22Rv1 (cell line): ENCODE data around the gene DSC1.
"Not testable (repeated sequence)": the region's sequence is repeated elsewhere in the genome, so short reads cannot be mapped to it uniquely, and the experiment has no call there.

Experiments
- H3K27ac ChIP-seq: fragments of 450-650 bp; 2 replicates; pipeline ENCODE4 v1.5.1; 2017
- CTCF ChIP-seq: fragments of 450-650 bp; IDR thresholded peaks from 2 replicates; pipeline ENCODE4 v1.5.1; 2017; ENCODE audit warnings: mild to moderate bottlenecking
- ZFX ChIP-seq: fragments of 450-650 bp; IDR thresholded peaks from 2 replicates; pipeline ENCODE4 v1.6.1; 2017; ENCODE audit warnings: antibody characterized with exemption, borderline replicate concordance

DSC1 gene

DNA sequence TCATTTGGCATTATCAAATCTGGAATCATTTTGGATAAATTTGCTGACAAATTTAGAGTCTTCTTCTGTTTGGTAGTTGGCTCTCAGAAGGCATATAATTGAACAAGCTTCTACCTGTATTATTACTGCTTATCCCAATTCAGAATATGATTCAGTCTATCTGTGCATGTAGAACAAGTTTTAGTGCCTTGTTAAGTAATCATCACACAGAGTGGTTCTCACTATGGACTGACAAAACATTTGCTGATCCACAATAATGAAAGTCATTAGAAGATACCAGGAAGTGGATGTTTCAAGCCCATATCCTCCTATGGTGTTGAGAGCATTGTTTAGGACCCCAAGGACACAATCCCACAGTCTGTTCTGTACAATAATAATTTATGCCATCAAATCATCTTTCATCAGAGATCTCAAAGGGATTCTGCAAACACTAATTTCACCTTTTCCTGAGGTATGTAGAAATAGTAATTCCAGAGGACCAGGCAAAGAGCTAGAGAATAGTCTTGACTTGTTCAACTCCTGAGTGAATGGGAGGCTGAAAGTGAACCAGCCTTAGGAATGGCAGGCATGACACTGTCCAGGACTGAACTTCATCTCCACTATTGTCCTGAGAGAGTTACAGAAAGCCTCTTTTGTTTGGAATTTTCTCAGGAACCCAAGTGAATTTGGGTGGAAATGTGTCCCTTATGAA, 29.6 kb upstream of the DSC1 start:
- TF ChIP-seq ZFX (no peak), CTCF (no peak)
- H3K27ac ChIP-seq = no peak overlapping the region

DNA sequence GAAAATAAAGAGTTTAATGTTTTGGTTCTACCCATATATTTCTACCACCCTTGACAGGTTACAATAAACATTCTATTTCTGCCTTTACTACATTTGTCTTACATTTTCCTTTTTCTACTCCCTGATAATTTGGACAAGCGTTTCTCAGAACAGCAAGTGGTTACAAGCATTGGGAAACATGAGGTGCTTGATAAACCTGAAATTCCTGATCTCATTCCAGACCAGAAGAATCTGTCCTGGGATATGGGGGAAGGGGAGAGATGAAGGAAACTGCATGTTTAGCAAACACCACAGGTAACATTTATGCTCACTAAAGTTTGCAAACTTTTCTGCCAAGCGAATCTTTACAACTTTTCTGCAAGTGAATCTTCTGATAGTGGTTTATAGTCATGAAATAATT, 28.3 kb upstream of the DSC1 start:
- no peak overlapping the region for H3K27ac ChIP-seq
- no peak for TF ChIP-seq CTCF
- no peak for TF ChIP-seq ZFX

DNA sequence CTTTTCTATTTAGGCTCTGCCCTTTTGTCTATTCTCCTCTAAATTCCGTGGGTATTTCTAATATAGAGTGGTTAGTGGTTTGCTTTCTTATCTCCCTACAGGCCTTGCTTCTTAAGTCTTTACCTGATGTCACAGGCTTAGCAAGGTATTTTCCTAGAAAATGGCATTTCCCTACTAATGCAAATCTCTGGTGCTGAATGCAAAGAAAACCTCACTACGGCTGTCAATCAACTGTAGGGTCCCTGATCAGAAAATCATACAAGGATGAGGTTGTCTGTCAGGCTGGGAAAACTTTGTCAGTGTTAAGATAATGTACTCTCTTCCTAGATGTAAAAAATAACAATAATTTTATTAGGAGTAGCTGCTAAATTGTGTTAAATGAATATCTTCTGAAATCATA, 27.1 kb upstream of the DSC1 start:
- no peak overlapping the region for H3K27ac ChIP-seq
- no peak for TF ChIP-seq ZFX
- no peak for TF ChIP-seq CTCF

- TF ChIP-seq CTCF (no peak), ZFX (no peak)
- no peak overlapping the region for H3K27ac ChIP-seq
Observed at GRCh38 chr18:31185186-31185950, 22.7 kb upstream of the DSC1 start.

DNA sequence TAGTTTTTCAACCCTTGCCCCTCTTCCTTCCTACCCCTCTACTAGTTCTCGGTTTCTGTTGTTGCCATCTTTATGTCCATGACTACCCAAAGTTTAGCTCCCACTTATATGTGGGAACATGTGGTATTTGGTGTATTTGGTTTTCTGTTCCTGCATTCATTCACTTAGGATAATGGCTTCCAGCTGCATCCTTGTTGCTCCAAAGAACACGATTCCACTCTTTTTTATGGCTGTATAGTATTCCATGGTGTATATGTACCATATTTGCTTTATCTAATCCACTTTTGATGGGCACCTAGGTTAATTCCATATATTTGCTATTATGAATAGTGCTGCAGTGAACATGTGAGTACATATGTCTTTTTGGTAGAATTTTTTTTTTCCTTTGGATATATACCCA, 20.6 kb upstream of the DSC1 start:
- TF ChIP-seq CTCF (no peak), ZFX (no peak)
- H3K27ac ChIP-seq = no peak overlapping the region

- H3K27ac ChIP-seq = not testable (repeated sequence)
Observed at GRCh38 chr18:31177369-31177768, 14.7 kb upstream of the DSC1 start.

DNA sequence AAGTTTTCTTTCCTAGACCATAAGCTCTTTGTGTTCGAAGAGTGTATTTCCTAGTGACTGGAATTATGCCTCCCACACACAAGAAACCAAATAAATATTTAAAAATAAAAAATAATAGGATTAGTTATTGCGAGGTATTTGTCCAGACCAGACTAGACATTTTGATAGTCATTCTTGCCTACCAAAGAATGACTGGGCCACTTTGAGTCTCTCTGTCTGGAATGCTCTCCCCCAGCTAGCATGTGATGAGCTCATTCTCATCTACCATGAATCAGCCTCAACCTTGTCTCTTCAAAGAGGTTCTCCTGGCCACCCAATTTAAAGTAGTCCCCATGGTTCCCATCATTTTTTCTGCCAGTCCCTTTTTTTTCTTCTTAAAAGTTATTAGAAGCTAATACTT, 13.9 kb upstream of the DSC1 start:
- TF ChIP-seq ZFX = no peak
- TF ChIP-seq CTCF = no peak

More for the DNA sequence above, 13.9 kb upstream of the DSC1 start:
- no peak overlapping the region for H3K27ac ChIP-seq
